ENCODE measurements around the gene TSSC4. TPM values are rescaled to one million over a fixed set of nuclear protein-coding genes. Genes with fewer than 3 reads are reported as not detected.

The TSSC4 gene
- total RNA-seq, 1 donor = 31.5 TPM

DNA sequence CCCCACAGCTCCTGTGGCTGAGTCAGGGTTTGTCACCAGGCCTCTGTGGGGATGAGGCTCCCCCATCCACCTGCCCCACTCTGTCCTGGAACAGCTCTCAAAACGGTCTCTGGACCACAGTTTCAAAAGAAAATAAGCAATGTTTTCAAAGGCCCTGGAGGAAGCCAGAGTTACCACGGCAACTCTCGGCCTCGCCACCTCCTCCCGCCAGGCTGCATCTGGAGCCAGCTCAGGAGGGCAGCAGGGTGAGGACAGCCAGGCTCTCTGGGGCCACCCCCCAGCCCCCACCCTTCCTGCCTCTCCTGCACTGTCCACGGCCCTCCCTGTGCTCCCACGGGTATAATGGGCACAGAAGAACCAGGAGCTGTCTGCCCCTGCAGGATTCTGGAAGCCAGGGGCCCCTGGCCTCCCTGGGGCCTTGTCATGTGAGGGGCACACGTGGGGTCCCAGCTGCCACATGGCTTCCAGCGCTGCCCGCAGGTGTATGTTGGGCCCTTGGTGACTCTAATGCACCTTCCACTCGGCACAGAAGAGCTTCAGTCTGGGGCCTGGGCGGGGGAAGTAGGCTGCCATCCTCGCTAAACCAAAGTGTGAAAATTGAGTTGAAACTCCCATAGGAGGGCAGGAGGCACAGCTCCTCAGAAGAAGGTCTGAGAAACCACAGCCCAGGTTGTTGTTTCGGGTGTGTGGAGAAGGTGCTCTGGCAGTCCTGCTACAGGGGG, 13.1 kb upstream of the TSSC4 start:
- H3K4me3 ChIP-seq (ENCODE audit: low read depth, low read length) = no peak overlapping the region
- TF ChIP-seq, protein P1, sequence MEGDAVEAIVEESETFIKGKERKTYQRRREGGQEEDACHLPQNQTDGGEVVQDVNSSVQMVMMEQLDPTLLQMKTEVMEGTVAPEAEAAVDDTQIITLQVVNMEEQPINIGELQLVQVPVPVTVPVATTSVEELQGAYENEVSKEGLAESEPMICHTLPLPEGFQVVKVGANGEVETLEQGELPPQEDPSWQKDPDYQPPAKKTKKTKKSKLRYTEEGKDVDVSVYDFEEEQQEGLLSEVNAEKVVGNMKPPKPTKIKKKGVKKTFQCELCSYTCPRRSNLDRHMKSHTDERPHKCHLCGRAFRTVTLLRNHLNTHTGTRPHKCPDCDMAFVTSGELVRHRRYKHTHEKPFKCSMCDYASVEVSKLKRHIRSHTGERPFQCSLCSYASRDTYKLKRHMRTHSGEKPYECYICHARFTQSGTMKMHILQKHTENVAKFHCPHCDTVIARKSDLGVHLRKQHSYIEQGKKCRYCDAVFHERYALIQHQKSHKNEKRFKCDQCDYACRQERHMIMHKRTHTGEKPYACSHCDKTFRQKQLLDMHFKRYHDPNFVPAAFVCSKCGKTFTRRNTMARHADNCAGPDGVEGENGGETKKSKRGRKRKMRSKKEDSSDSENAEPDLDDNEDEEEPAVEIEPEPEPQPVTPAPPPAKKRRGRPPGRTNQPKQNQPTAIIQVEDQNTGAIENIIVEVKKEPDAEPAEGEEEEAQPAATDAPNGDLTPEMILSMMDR (IDR thresholded peaks at IDR 0.05; ENCODE audit: insufficient read depth, low read length) = no peak
- peak; percentile 25 for DNase-seq (ENCODE audit: low read depth)

DNA sequence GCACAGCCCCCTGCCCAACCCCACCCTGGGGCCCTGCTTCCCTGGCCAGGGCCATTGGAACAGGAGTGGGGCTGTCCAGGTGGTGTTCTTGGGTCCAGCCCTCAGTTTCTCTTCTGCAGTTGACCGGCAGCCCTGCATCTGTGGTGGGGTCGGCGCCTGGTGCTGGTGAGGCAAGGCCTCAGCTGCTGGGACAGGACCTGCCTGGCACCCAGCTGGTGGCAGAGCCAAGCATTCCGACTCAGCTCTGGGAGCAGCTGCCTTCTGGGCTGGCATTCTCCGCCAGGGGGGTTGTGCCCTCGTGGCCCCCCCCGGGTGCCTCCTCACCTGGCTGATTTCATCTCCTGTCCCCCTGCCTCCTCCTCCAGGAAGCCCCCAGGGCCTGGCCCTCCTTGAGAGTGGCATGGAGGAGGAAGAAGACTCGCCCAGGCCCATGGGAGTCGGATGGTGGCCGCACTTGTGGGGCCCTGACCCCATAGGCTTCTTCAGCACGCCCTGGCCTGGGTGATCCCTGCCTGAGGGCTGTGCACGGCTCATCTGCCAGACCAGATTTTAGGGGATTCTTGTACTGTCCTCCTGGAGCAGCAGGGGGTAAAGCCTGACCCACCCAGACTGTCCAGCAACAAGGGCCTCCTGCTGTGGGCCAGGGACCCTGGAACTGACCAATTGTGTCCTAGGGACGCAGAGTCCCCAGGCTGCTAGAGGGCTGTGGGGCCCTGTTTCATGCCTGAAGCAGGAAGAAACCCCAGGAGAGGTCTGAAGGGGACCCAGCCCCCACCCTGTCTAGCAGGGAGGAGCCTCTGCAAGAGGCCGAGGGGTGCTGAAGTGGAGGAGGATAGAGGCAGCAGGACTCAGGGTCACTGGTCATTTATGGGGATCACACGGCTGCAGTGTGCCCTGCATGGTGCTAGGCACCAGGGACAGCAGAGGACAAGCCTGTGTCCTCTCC, 11.8 kb upstream of the TSSC4 start:
- no peak overlapping the region for H3K4me3 ChIP-seq (ENCODE audit: low read depth, low read length)
- DNase-seq (ENCODE audit: low read depth) = no peak
- TF ChIP-seq, protein P1 (IDR thresholded peaks at IDR 0.05; ENCODE audit: insufficient read depth, low read length) = no peak

DNA sequence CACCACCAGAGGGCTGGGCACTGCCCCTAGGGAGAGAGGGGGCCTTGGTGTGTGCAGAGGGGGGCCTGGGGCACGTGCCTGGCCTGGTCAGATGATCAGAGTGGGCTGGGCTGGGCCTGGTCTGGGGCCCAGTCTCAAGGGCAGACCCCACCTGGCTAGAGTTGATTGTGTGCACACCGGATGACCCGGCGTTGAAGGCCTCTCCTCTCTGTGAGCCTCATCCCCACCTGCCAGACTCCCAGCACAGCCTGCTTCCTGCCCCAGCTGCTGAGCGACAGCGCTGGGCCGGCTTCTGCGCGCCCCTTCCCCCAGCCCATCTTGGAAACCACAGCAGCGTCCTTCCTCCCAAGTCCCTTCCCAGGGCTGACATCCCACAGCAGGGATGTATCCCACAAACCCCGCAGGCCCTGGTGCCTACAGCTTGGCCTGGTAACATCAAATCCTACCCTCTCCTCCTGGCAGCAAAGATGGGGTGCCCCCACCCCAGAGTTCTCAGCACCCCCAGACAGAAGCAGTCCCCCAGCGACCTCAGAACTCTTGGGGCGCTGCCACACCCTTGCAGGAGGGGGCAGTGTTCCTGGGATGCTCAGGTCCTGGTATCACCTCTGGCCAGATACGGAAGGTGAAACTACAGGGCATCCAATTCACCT, 11.0 kb upstream of the TSSC4 start:
- TF ChIP-seq, protein P1 (IDR thresholded peaks at IDR 0.05; ENCODE audit: insufficient read depth, low read length) = no peak
- no peak for DNase-seq (ENCODE audit: low read depth)
- no peak overlapping the region for H3K4me3 ChIP-seq (ENCODE audit: low read depth, low read length)

DNA sequence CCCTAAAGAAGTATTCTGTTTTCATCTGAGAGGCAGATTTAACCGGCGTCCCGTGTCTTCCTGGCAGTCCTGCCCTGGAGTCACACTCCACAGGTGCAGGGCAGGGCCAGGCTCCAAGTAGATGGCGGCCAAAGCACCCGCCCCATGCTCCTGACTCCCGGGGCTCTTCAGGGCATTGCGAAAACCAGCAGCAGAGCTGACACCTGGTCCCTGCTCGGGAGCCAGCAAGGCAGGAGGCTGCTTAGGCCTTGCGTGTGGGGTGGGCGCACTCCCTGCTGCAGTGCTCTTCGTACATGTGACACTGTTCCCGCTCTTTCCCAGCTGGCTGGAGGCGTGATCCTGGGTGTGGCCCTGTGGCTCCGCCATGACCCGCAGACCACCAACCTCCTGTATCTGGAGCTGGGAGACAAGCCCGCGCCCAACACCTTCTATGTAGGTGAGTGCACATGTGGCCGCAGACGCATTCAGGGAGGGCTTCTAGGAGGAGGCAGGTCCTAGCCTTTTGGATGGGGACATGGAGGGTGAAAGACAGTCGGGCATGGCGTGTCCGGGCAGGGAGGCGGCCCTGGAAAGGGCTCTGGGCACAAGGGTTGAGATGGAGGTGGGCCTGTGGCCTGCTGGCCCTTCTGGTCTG, 10.3 kb upstream of the TSSC4 start:
- no peak for DNase-seq (ENCODE audit: low read depth)

DNA sequence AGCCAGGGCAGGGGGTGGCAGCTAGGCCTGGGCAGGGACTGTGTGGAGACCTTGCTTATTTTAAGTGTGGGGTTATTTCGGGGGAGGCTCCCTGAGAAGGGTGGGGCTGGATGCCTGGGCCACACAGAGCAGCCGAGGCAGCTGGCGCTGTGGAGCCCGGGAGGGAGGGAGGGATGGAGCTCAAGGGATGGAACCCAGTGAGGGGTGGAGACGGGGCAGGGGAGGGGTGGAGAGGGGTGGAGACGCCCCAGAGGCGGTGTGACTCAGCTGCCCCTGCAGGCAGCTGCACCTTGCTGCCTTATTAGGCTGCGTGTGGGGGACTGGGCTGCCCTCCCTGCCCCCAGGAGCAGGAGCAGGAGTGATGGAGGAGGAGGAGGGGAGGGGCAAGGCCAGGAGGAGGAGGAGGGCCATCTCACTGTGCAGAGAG, 9.8 kb upstream of the TSSC4 start:
- TF ChIP-seq, protein P1 (IDR thresholded peaks at IDR 0.05; ENCODE audit: insufficient read depth, low read length) = peak; percentile 15
- H3K4me3 ChIP-seq (ENCODE audit: low read depth, low read length) = no peak overlapping the region
- DNase-seq (ENCODE audit: low read depth) = peak; percentile 70

More for the DNA sequence above, 10.3 kb upstream of the TSSC4 start:
- TF ChIP-seq, protein P1 (IDR thresholded peaks at IDR 0.05; ENCODE audit: insufficient read depth, low read length) = no peak
- H3K4me3 ChIP-seq (ENCODE audit: low read depth, low read length) = no peak overlapping the region
